Activated CD4-positive, CD25-positive, alpha-beta regulatory T cell treated with anti-CD3 and anti-CD28 coated beads, Interleukin-2, amount 50 U/mL, for 16 hours (primary cell): ENCODE measurements around the gene GPC6.

ENCODE experiments used
- DNase-seq: peaks from one replicate; pipeline ENCODE4 v3.0.0-alpha.2; 2020; ENCODE audit warnings: low read depth, low spot score

Gene GPC6

DNA sequence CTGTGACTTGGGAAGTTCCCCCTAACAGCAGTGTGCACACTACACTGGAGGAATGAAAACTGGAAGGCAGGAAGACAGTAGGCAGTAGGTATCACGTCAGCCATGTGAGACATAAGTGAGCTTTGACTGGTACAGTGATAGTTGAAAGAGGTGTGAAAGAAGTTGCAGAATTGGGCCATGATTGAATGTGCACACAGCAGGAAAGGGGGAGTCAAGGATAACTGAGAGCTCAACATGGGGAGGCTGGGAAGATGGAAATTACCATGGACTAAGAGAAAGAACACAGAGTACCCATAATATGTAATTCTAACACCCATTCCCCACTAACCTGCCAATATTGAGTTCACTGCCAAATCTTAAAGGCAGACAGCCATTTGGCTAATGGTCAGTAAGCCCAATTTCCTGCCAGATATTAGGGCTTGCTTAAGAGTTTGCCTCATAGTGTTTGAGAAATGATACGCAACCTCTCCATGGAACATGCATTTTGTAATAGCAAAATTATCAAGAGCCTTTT, 931.2 kb downstream of the GPC6 start:
- no peak for DNase-seq

DNA sequence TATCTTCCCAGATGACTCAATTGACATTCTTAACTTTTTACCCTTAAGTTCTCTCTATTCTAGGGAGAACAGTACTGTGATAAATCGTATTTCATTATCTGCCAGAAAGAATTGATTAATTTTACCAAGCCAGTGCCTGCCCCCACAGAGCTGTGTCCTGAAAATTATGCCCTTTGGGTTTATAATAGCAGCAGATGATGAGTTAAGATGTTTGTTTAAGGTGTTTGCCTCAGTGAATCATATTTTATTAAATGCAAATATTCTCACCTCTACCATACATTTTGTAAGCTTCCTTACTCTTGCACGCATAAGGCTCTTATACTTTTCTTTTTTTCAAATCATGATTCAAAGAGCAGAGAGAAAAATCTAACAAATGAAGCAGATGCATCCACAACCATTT, 934.3 kb downstream of the GPC6 start:
- no peak for DNase-seq

DNA sequence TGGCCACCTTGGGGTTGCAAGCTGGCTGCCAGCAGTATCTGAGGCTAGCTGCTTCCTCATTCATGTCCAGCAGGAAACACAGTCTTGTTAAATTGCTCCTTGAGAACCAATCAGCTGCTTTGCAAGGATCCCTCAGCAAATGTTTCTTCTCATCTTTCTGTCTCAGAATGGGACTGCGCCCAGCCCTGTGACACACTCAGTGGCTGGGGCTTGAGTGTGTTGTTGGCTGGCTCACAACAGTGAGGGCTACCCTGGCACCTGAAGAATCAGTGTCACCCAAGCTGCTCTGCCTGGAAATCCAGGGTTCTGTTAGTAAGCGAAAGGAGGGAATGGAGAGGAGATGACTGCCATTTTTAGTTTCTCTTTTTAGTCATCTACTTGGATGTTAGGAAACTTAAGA, 935.7 kb downstream of the GPC6 start:
- no peak for DNase-seq

DNA sequence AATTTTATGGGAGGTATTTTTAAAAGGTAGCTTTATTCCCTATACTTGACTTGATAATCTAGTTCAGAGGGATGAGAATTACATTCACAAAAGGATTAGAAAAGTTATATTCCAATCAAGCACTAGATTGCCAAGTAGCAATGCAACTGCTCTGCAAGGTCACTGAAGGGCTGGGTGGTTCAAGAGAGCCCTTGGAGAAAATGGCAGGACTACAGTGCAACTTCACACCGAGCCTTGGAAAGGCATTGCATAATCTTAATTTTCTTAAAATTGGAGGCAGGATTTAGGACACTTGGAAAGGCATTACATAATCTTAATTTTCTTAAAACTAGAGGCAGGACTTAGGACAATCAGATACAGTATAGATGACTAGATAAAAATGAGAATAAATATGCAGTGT, 936.9 kb downstream of the GPC6 start:
- no peak for DNase-seq

DNA sequence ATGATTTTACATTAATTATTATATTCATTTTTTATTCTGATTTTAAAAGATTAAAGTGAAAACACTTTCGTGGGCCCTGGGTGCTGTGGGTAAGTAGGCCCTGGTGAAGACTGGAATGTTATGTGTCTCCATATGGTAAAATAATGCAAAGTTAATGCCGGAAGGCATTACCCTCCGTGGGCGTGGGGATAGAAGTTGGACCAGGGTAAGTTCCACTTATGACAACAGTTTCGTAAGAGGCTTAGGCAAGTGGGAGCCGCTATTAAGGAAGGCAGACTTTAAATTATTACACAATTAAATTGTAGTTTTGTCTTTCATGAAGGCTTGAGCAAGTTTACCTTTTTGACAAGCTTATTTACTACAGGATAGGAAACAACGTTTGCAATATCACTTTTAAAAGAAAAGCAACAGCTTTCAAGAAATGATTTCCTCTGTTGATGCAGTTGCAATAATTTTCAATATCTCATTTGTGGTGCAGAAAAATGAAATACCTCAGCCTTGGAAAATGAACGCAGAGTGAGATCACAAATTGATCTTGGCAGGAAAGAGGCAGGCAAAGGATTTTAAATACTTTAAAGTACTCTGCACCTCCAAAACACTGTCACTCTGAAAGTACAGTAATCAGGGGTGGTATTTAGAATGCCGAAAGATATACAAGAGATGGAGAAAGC, 942.3 kb downstream of the GPC6 start:
- no peak for DNase-seq

DNA sequence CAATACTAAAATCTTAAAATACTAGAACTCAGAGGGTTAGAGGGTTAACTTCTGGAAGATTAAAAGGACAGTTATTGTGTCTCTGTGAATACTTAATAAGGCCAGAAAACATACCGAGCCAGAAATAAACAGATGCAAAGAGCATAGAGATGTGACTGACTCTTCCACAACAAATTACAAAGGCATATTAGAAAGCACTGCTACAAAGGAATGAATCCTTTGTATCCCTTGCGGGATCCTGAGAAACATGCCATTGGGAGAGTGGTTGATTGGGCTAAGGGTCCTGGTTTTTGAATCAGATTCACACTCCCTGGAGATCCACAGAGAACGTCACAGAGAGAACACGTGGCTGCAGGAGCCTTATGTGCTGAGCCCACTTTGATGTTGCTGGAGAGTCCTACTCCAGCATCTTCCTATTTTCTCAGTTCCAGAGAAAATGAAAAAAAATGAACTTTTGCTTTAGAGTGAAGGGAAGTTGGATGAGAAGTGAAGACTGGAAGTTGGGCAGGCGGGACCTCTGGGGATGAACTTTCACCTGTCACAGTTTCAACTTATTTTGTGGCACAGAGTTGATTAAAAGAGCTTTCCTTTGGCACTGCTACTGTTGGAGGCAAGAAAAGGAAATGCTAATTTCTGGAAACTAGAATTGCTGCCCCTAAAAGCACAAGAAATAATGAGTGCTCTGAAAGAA, 943.0 kb downstream of the GPC6 start:
- DNase-seq = no peak

DNA sequence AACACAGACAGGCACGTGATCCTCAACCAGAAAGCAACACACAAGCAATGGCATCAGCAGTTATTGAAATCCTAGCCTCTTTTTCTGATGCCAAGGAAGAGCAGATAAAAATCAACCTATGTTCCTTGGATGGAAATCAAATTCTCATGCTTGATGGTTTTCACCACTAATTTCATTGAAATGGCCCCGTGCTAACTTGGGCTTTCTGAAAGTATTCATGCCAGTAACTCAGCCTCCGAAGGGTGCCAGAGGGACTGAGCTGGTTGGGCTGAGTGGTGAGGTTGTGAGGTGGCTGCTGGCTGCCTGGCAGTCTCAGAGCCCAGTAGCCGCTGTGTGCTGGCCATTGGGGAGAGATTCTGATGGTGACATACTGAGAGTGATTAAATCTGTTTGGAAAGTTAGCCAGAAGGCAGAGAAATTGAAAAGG, 943.6 kb downstream of the GPC6 start:
- no peak for DNase-seq

DNA sequence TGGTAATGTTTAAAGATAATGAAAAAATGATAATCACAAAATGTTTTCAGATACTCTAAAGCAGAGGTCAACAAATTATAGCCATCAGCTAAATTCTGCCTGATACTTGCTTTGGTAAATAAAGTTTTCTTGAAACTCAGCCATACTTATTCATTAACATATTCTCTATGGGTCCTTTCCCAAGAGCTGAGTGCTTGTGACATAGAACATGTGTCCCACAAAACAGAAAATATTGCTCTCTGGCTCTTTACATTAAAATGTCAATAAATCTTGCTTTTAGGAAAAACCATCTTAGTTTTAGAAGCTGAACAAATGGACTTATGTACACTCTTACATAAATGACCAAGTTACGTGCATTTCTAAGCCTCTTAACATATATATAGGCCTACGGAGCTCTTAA, 945.8 kb downstream of the GPC6 start:
- DNase-seq = no peak

DNA sequence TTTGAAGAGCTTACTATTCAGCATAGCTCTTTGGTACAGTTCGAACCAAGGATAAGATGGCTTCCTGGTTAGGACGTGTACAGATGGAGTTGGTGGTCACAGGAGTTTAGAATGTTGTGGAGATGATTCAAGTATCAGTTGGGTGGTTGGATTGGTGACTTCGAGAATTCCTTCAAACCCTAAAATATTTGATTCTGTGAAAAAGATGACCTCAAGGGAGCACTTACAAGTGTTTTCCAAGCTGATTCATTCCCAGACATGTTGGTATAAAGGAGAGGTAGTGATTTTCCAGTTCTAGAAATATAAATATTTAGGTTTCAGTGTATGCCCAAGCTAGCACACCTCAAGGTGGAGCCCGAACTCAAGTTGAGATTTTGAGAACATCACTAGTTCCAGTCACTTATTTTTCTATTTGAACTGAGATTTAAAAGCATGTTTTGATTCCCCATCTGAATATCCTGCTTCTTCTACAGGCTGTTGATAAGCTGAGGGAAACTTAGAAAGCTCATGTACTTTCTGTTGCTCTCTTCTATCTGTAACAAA, 946.8 kb downstream of the GPC6 start:
- no peak for DNase-seq

DNA sequence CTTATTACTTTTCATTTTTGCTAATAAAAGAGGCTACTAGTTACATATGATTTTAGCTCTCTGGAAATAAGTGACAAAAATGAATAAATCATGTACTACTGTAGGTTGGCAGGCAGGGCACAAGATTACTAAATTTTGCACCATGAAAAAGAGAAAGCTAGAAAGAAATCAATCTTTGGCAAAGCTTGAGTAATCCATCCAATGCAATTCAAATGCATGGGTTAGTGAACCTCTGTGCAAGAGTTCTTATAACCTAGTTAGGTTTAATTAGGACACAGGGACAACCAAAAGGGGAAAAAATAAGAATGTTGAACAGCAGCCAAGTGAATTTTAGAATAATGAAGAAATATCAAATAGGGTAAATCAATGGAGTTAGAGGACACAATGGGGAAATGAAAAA, 947.4 kb downstream of the GPC6 start:
- DNase-seq = no peak

DNA sequence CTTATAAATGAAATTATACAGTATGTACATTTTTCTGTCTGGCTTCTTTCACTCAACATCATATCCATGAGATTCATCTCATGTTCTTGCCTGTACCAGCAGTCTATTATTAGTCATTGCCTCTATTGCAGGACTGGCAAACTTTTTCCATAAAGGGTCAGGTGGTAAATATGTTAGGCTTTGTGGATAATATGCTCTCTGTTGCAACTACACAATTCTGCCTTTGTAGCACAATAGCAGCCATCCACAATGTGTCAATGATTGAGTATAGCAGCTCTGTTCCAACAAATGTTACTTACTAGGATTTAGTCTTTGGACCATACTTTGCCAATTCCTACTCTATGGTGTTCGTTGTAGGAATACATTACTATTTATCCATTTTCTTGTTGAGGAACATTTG, 948.5 kb downstream of the GPC6 start:
- DNase-seq = no peak

DNA sequence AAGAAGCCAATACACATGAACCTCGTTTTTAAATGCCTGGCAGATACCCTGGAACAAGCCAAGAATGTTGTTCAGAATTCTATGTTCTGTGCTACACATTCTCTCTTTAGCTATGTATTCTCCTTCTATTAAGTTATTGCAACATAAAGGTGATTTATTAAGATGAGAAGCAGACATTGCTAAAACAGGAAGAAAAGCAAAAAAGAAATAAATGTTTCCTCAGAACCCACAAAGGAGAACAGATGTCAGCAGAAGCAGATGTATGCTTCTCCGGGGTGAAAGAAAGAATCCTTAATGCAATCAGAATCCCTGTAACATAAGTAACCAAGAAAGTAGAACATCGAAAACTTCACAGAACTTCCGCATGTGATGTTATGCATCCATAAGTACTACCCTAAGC, 950.0 kb downstream of the GPC6 start:
- no peak for DNase-seq

DNA sequence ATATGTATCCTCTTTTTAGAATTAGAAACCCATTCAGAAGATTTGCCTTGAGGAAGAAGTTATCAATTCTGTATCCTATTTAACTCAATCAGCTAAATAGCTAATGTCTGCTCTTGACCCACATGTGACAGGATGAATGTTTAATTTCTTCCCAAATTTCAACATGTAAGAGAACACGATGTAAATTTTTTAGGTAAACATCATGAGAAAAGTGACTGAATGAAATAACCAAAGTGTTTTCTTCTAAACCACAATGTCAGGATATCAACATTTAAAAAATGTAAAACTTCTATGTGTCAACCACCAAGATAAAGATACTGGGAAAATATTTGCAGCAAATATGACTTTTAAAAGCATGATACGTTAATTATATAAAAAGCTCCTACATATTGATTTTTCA, 950.4 kb downstream of the GPC6 start:
- DNase-seq = no peak

DNA sequence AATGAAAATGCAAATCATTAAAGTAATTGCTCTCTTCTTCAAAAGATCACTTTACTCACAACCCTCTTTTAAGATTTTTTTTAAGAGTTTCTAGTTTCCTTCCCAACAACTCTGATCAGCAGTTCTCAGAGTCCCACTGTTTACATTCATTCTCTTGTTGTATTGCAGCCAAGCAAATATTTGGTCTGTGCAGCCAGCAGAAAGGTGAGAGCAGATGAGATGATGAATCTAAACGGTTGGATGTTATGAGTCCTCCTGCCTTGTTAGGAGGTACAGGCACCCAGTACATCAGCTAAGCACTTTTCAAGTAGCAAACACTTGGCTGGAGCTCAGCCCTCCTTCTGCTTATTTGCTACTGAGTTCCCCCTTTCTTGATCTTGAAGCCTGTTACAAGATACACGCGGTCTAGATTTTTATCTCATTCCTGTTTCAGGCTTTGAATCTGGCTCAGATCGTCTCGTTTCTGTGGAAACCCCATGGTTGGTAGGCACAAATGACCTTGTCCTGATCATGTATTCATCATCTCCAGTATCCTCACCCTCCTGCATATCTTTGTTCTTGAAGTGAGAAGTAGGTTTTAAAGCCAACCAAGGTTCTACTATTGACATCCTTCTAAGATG, 952.1 kb downstream of the GPC6 start:
- DNase-seq = no peak

DNA sequence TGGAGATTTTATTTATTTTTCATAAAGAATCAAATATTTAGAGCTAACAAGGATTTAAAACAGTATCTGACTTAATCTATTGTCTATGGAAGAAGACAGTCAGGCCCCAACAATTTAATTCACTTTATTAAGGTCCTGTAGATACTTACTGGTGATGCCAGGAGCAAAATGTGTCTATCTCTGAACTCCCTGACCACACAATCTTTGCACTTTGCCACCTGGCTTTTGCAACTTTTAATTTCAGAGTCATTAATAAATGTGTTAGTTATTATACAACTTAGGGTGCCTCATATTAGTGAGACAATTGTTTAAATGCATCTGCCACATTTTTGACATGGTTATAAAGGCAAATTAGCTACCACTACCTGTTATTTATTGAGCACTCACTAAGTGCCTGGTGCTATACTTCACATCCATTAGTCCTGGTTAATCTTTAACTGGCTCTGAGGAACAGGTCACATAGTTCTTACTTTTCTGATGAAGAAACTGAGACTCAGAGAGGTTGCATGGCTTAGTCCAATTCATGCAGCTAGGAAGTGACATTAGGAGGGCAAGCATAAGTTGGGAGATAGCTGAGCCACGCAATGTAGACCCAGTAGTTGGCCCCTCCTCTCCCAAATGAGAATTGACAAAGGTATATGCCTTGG, 955.0 kb downstream of the GPC6 start:
- no peak for DNase-seq

DNA sequence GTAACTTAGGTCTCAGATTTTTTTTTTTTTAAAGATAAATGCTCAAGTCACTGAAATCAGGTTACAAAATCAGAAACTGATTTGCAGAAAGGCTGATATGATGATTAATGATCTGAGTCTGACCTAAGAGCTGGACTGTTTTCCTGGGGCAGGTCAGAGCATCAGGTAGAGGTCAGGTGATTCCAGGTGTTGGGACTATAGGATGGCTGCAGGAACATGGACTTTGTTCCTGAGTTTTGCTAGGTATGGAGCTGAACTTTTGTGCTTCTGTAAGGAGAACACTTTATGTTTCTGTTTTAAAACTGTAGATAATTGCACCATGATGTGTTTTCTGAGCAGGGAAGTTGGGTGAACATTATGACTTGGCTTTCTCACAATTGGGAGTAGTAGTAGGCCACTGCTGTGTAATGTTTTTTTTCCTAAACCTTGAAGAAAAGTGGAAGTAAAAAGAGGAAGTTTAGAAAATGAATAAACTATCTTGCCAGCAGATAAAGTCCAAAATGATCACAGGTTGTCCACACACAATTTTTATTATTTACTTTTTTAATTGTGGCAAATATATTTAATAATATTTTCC, 955.7 kb downstream of the GPC6 start:
- no peak for DNase-seq

DNA sequence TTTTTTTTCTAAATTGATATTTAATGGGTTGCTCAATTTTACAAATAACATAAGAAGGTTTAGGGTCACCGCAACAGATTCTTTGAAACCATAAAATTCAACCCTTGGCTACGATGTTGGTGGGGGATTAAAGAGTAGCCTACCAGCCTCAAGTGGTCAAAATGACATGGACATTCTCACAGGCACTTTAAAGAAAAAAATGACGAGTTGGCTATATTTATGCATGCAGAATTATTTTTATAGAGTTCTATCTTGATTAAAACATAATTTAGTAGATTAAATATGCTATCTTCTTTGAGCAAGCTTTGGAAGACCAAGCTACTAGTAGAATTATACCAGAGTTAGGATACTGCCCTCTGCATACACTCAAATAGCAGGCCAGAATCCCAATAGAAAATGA, 959.9 kb downstream of the GPC6 start:
- no peak for DNase-seq

DNA sequence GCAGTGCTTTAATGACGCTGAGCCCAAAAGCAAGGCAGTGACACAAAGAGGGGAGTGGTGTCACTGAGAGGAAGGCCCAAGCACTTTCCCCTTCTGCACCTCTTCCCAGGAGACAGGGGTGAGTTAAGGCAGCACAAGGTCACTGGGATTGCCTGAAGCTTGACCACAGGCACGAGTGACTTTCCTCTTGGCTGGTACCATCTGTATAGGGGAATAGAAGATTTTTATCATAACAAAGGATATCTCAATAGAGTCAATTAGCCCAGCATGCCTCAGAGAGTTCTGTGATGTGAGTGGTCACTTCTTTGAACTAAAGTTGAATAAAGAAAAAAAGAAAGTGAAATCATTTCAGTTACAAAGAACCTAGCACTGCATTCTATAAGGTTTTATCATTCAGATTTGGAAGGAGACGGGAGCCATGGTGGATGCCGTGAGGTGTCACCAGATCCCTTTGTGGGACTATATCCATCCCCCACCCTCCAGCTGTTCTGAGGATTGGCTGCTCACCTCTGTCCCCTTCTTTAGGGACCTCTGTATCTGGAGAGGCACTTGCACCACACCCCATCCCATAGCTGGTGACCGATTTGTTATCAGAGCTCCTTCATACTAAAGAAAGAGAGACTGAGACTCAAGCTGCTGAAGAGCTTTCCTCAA, 961.7 kb downstream of the GPC6 start:
- DNase-seq = no peak

DNA sequence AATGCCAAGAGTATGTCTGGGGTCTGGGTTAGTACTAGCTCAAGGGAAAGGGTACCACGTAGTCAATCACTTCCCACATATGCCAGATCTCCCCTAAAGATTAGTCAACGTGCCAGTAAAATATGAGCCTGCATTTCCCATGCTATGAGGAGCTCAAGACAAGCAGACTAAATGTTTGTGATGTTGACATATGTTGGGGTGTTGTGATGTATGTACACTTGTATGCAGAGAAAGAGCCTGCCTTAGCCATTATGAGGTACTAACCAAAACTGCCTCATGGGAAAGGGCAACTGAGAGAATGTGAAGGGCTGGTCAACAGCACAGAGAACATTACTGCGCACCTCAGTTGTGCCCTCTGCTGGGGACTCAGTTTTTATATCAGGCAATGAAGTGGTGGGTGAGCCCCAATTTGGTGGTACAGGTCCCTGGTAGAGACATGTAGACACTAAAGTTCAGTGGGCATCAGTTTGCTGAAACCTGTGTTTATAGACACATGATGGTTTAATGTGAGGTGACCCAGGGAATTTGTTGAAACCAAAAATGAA, 965.9 kb downstream of the GPC6 start:
- DNase-seq = no peak

DNA sequence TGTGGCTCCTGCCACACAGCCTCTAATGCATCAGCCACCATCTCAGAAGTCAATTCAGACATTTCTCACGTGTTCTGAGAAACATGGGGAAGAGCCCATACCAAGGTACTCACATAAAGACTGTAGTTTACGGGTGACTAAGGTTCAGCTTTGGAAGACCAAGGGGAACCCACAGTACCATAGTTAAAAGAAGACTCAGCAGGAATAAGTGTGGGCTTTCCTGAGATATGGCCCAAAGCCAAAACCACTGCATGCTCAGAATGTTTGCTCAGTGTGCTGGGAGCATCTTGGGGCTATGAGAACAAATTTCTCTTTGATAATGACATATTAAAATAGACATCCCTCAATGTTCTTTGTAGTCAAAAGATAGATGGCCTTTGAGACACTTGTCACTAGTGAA, 969.1 kb downstream of the GPC6 start:
- no peak for DNase-seq

DNA sequence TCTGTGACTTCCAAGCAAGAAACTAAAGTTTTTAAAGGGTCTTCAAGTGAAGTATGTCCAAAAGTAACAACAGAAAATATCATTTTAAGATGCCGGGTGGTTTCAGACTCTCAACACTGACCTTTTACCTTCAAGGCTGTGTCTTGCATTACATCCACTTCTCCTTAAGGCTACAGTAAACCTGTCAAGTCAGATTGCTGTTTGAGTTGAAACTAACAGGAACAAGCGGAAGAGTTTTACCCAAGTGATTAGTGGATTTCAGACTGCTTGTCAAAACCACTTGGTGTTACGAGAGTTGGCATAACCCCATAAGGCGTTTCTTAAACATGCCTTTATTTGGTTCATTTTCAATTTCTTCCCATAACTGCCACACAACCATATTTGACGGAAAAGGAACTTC, 969.8 kb downstream of the GPC6 start:
- no peak for DNase-seq
